AG20443 (cell line): ENCODE results near the gene RAB3C.

ENCODE experiments used
- DNase-seq: peaks from one replicate; pipeline ENCODE4 v3.0.0; 2012; ENCODE audit warnings: low spot score, mixed read lengths

RAB3C gene

DNA sequence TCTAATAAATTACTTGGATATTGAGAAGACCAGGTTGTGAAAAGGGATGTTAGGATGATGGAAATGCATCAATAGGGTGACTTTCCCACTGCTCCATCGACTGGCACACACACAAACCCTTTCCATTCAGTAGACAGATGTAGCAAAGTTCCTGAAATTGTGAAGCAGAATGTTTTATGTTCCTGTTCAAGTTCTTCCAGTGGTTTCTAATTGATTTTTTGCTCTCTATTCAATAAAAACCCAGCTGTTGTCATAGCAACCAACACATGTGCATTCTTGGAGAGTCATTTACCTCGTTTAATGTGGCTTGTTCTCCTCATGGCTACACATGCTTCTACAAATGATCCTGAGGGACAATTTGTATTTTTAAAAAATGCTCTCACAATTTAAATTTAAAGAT lies 244.6 kb downstream of the RAB3C start:
- DNase-seq = no peak

GRCh38 chr5:58828258-58828657 lies 245.4 kb downstream of the RAB3C start:
- DNase-seq = no peak

GRCh38 chr5:58834242-58835225 lies 251.7 kb downstream of the RAB3C start:
- no peak for DNase-seq

DNA sequence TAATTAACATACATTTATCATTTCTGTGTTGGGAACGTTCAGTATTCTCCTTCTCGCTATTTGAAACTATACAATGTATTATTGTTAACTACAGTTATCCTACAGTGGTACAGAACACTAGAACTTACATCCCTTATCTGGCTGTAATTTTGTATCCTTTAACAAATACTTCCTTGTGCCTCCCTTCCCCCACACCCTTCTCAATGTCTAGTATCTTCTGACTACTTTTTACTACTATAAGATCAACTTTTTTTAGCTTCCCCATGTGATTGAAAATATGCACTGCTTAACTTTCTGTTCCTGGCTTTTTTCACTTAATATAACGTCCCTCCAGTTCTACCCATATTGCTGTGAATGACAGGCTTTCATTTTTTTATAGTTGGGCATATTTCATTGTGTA lies 253.5 kb downstream of the RAB3C start:
- DNase-seq = no peak

DNA sequence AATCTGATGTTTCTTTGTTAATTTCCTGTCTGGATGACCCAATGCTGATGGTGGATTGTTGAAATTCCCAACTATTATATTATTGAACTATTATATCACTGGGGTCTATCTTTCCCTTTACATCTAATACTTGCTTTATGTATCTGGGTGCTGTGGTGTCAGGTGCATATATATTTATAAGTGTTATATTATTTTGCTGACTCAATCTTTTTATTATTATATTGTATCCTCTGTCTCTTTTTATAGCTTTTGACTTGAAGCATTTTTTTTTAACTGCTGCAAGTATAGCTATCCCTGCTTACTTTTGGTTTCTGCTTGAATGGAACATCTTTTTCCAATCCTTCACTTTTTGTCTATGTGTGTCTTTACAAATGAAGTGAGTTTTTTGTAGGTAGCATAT lies 255.9 kb downstream of the RAB3C start:
- no peak for DNase-seq

- DNase-seq = no peak
Observed at GRCh38 chr5:58842852-58843251, 260.0 kb downstream of the RAB3C start.

GRCh38 chr5:58844395-58844794 lies 261.5 kb downstream of the RAB3C start:
- no peak for DNase-seq

- DNase-seq = no peak
Observed at GRCh38 chr5:58847041-58847440, 264.2 kb downstream of the RAB3C start.

- DNase-seq = no peak
Observed at GRCh38 chr5:58849223-58849622, 266.3 kb downstream of the RAB3C start.

DNA sequence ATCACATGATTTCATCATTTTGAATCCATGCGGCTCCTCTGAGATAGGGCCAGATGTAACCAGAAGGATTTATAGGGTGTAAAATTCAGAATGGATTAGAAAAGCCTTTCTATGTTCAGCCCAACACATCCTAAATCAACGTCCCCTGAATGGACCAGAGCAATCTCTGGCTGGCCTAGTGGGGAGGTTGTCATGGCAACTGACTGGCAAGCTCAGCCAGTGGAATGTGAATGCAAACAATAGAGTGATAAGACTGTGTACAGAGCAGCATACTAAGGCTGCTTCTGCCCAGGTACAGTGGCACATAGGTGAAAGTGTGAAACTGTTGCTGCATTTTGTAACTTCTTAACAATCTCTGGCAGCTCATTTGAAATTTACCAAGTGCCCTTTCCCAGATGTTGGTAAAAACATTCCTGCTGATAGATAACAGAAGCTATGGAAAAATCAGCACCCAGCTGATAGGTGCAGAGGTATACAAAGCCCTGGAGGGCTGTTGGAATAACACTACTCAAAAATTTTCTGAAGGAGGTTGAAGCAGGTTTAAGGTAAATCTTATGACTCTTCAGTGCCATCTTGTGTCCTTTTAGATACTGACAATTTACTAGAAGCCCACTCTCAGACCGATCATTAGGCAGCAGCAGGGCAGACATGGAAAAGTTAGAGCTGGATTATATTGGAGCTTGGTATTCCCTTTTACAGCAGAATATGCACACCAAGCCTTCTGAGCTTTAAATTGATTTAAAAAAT lies 267.2 kb downstream of the RAB3C start:
- peak; percentile 24 for DNase-seq

DNA sequence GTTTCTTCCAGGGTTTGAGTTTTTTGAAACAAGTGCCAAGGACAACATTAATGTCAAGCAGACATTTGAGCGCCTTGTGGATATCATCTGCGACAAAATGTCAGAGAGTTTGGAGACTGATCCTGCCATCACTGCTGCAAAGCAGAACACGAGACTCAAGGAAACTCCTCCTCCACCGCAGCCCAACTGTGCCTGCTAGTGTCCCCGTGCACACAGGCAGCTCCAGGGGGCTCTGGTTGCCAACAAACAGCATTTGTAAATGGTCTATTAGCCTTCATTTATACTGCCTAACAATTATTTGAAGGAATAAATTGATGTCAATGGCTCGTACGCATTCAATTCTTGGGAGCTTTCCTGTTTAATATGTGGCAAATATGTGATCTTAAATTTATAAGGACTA lies 268.3 kb downstream of the RAB3C start:
- DNase-seq = no peak

- no peak for DNase-seq
Observed at GRCh38 chr5:58851571-58851970, 268.7 kb downstream of the RAB3C start.

DNA sequence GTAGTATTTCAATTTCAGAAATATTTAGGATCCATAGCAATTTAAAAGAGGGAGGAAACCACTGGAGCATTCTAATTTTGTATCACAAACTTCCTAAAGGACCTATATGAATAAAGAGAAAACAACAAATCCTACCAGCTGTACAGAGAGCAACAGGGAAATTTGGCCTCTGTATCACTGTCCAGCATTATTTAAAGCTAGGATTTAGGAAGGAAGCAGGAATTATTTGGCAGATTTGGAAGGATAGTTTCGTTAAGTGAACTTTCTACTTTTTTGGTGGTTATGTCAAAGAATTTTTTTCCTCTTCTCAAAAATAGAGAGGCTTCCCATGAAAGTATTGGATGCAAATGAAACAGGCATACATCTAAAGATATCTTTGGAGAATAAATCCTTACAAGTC lies 269.7 kb downstream of the RAB3C start:
- DNase-seq = no peak

DNA sequence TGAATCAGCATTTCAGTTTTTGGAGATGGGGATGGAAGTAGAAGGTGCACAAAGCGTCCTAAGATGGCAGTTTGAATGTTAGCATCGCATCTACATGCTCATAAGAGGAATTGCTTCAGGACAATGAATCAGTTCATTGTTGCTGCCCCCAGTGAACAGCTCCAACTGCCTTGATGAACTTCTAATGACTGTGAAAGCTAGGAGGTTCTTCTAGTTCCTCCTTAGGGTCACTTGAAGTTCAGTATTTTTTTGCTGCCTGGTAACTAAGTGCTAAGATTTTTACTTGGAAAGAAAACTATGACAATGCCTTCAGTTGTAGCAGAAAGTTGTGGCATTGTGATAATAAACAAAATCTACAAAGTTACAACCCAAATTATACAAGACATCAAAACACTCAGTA lies 271.6 kb downstream of the RAB3C start:
- DNase-seq = no peak

- no peak for DNase-seq
Observed at GRCh38 chr5:58855851-58856739, 273.2 kb downstream of the RAB3C start.

DNA sequence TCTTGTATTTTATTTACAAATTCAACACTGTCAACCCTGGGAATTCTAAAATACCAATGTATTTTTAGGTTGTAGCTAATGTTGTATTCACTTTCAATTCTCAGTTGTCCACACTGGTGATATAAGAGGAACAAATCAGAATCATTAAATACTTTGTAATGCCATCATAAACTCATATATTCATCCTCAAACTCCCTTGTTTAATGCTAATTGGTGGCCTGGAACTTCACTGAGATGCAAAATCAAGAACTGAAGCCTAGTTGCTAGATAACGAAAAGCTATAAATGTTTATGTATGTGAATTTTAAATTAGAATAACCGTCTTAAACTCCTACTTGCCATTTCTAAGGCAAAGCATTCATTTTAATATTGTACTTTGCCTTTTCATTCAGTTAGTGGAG lies 274.7 kb downstream of the RAB3C start:
- DNase-seq = no peak

DNA sequence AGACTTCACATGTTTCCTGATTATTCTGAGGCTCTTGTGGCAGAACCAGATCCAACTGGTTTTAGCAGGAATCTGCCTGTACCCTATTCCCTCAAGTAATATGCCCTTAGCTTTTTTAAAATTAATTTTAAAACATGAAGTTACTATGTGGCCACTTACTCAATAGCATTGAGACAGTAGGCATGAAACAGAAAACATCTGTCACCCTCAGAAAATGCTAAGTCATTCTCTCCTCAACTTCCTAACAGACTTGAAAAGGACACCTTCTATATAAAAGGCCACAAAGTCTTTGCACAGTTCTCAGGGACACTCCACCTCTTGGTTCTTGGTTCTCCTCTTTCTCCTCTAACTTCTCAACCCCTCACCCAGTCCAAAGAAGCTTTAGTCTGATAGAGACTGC lies 277.8 kb downstream of the RAB3C start:
- no peak for DNase-seq

DNA sequence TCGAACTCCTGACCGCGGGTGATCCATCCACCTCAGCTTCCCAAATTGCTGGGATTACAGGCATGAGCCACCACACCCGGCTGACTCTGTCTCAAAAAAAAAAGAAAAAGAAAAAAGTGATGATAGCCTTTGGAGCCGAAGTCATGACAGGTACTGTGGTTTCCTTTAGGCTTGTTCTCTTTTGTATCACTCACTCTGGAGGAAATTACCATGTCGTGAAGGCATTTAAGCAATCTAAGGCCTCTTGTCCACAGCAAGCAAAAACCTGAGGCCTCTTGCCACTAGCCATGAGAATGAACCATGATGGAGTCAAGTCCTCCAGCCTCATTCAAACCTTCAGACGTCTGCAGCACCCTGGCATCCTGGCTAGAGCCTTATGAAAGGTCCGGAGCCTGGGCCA lies 286.1 kb downstream of the RAB3C start:
- DNase-seq = no peak

GRCh38 chr5:58871648-58872242 lies 288.9 kb downstream of the RAB3C start:
- DNase-seq = peak; percentile 30

GRCh38 chr5:58872670-58873273 lies 289.9 kb downstream of the RAB3C start:
- no peak for DNase-seq

GRCh38 chr5:58875599-58875998 lies 292.7 kb downstream of the RAB3C start:
- DNase-seq = no peak
